Measurements from ENCODE around the gene KANK2.
"Not testable (repeated sequence)": the region's sequence is repeated elsewhere in the genome, so short reads cannot be mapped to it uniquely, and the experiment has no call there.

- TF ChIP-seq CTCF (IDR thresholded peaks at IDR 0.05; ENCODE audit: borderline replicate concordance, extremely low read depth, low read length, poor library complexity, severe bottlenecking); EZH2 (IDR thresholded peaks at IDR 0.05; ENCODE audit: borderline replicate concordance, low read depth, low read length, severe bottlenecking): not testable (repeated sequence)
Measured at GRCh38 chr19:11124157-11124556, 73.2 kb downstream of the KANK2 start.
